ENCODE results near the gene SPIN3. TPM values are rescaled to one million over a fixed set of nuclear protein-coding genes. Genes with fewer than 3 reads are reported as not detected.
"Not testable (repeated sequence)": the region's sequence is repeated elsewhere in the genome, so short reads cannot be mapped to it uniquely, and the experiment has no call there.

The SPIN3 gene
- 1 to 10 TPM; 5.0 to 9.7 (median 7.2) TPM for total RNA-seq

- H3K36me3 ChIP-seq: peaks cover 0 to 6% (median 0%) of the 10 kb centered on the region in 4 donors
- no peaks in the 10 kb centered on the region for H3K9me3 ChIP-seq
- H3K27ac ChIP-seq (replicated peaks in 1 of 4): peak within 1 kb of the TSS; percentile 73 to 82 (median 75)
- peaks cover 0 to 3% (median 0%) of the 10 kb centered on the region in 4 donors for H3K27me3 ChIP-seq
- DNase-seq (ENCODE audit: extremely low spot score): peak; percentile 92
- intact Hi-C loops (cut with DNase I): loop anchor here (10.0 kb wide), 1 partner anchor 431 kb away; the partner anchor contains the start of gene UBQLN2
- 31% methylated on average over 25 of the region's 39 CpGs for WGBS
- TF ChIP-seq EP300 (IDR thresholded peaks at IDR 0.05) (no peak), CTCF (IDR thresholded peaks at IDR 0.05) (no peak), POLR2A (IDR thresholded peaks at IDR 0.05; ENCODE audit: low read depth) (no peak), POLR2AphosphoS5 (IDR thresholded peaks at IDR 0.05) (peak; percentile 67 to 73)
- peak within 1 kb of the TSS; percentile 65 to 79 (median 68) for H3K4me3 ChIP-seq
- H3K4me1 ChIP-seq: peaks cover 0 to 11% (median 8%) of the 10 kb centered on the region in 4 donors
These were observed at the start of gene SPIN3 for GRCh38 chrX:56995271-56995994. TSS of gene SPIN3 (minus strand) at chrX:56995541. CDS start at chrX:56994947, 594 bp downstream.

GRCh38 chrX:57044245-57044644 is 48.9 kb upstream of the SPIN3 start:
- intact Hi-C loops (cut with DNase I): no loop called here
- WGBS: 54% methylated on average over 3 of the region's 3 CpGs

GRCh38 chrX:57037265-57037664 is 41.9 kb upstream of the SPIN3 start:
- H3K9me3 ChIP-seq; H3K4me3 ChIP-seq; intact Hi-C loops (cut with DNase I); H3K27me3 ChIP-seq; H3K4me1 ChIP-seq; H3K27ac ChIP-seq (replicated peaks in 1 of 4); H3K36me3 ChIP-seq; DNase-seq (ENCODE audit: extremely low spot score): not testable (repeated sequence)
- 65% methylated on average over 7 of the region's 7 CpGs for WGBS

More at GRCh38 chrX:57044245-57044644, 48.9 kb upstream of the SPIN3 start:
- no peak for TF ChIP-seq EP300 (IDR thresholded peaks at IDR 0.05)
- TF ChIP-seq POLR2AphosphoS5 (IDR thresholded peaks at IDR 0.05): no peak
- no peak for TF ChIP-seq POLR2A (IDR thresholded peaks at IDR 0.05; ENCODE audit: low read depth)
- TF ChIP-seq CTCF (IDR thresholded peaks at IDR 0.05): no peak
- Histone ChIP-seq H3K36me3 (no peaks in the 10 kb centered on the region), H3K9me3 (no peaks in the 10 kb centered on the region), H3K4me3 (no peak overlapping the region), H3K27ac (replicated peaks in 1 of 4) (no peak overlapping the region), H3K27me3 (peaks cover 0 to 11% (median 0%) of the 10 kb centered on the region in 4 donors), H3K4me1 (no peaks in the 10 kb centered on the region)
- DNase-seq (ENCODE audit: extremely low spot score): no peak

GRCh38 chrX:56994375-56995270 is 718 bp downstream of the SPIN3 start:
- Histone ChIP-seq H3K27me3 (peaks cover 0 to 3% (median 0%) of the 10 kb centered on the region in 4 donors), H3K27ac (replicated peaks in 1 of 4) (peak overlapping the region; percentile 73 to 82 (median 75)), H3K4me1 (peaks cover 0 to 11% (median 8%) of the 10 kb centered on the region in 4 donors), H3K36me3 (peaks cover 0 to 6% (median 0%) of the 10 kb centered on the region in 4 donors), H3K9me3 (no peaks in the 10 kb centered on the region), H3K4me3 (peak overlapping the region; percentile 65 to 79 (median 68))
- TF ChIP-seq EP300 (IDR thresholded peaks at IDR 0.05) (no peak), POLR2A (IDR thresholded peaks at IDR 0.05; ENCODE audit: low read depth) (no peak), CTCF (IDR thresholded peaks at IDR 0.05) (no peak), POLR2AphosphoS5 (IDR thresholded peaks at IDR 0.05) (no peak)
- DNase-seq (ENCODE audit: extremely low spot score): no peak
- intact Hi-C loops (cut with DNase I): loop anchor here (10.0 kb wide), 1 partner anchor 430 kb away; the partner anchor contains the start of gene UBQLN2
- 44% methylated on average over 26 of the region's 26 CpGs for WGBS

- no peak for DNase-seq (ENCODE audit: extremely low spot score)
- no peak overlapping the region for H3K27ac ChIP-seq (replicated peaks in 1 of 4)
- H3K4me1 ChIP-seq: no peaks in the 10 kb centered on the region
- intact Hi-C loops (cut with DNase I): no loop called here
- H3K4me3 ChIP-seq: no peak overlapping the region
- H3K27me3 ChIP-seq: no peaks in the 10 kb centered on the region
- no peaks in the 10 kb centered on the region for H3K9me3 ChIP-seq
- 62% methylated on average over 1 of the region's 1 CpG for WGBS
- H3K36me3 ChIP-seq: peaks cover 0 to 24% (median 11%) of the 10 kb centered on the region in 4 donors
- no peak for TF ChIP-seq CTCF (IDR thresholded peaks at IDR 0.05)
- no peak for TF ChIP-seq POLR2AphosphoS5 (IDR thresholded peaks at IDR 0.05)
- TF ChIP-seq POLR2A (IDR thresholded peaks at IDR 0.05; ENCODE audit: low read depth): no peak
- TF ChIP-seq EP300 (IDR thresholded peaks at IDR 0.05): no peak
These were observed 7.6 kb downstream of the SPIN3 start for GRCh38 chrX:56987741-56988140.

Measured in esophagus muscularis mucosa (tissue), 4 donors.